ENCODE results near the gene VSIG4. TPM values are rescaled to one million over a fixed set of nuclear protein-coding genes. Genes with fewer than 3 reads are reported as not detected.
"Not testable (repeated sequence)": the region's sequence is repeated elsewhere in the genome, so short reads cannot be mapped to it uniquely, and the experiment has no call there.

The VSIG4 gene
- total and polyA plus RNA-seq, 2 of the 13 experiments (the other 11 are each of a cell fraction or from before 2014, with no cell fraction given): not detected

- TF ChIP-seq GPBP1L1 (CRISPR knock-in tag; IDR thresholded peaks at IDR 0.05) (no peak), NCOA2 (CRISPR knock-in tag; IDR thresholded peaks at IDR 0.05) (no peak)
Measured at GRCh38 chrX:66064261-66064660, 24.4 kb upstream of the VSIG4 start (continued).

- POLR2A ChIA-PET; H3K4me2 ChIP-seq (ENCODE audit: low read depth, low read length); H3K9ac ChIP-seq (ENCODE audit: insufficient read depth, low read depth, low read length); ATAC-seq; DNase-seq (ENCODE audit: low spot score); FAIRE-seq; CTCF ChIA-PET (ENCODE audit: low intra/inter-chr PET ratio, low total read pairs); H3K4me1 ChIP-seq (ENCODE audit: insufficient read depth, low read length); H3K79me2 ChIP-seq (ENCODE audit: insufficient read depth, low read length); in situ Hi-C loops (cut with HindIII; ENCODE audit: extremely low pct_ligation_motif_present, low pct_unique_long_range_greater_than_20kb); H3K4me3 ChIP-seq (replicated peaks in 1 of 3; ENCODE audit: insufficient read depth in 1 of 3, low read depth in 2 of 3, low read length in 3 of 3); intact Hi-C loops (cut with micrococcal nuclease; ENCODE audit: unreplicated experiment); H3K27me3 ChIP-seq (ENCODE audit: control insufficient read depth in 1 of 2, insufficient read depth in 2 of 2, low read length in 2 of 2); H2AFZ ChIP-seq (ENCODE audit: low read length); H3K27ac ChIP-seq (ENCODE audit: extremely low read length, insufficient read depth, low read length); H3K36me3 ChIP-seq (replicated peaks in 1 of 2; ENCODE audit: control insufficient read depth in 1 of 2, insufficient read depth in 2 of 2, low read length in 2 of 2); H3K9me3 ChIP-seq (ENCODE audit: low read length); BruUV-seq (replicated peaks); H4K20me1 ChIP-seq (ENCODE audit: insufficient read depth, low read length): not testable (repeated sequence)
- WGBS (ENCODE audit: low lambda C conversion rate): 37% methylated on average over 3 of the region's 5 CpGs
Measured at GRCh38 chrX:66057019-66057418, 17.1 kb upstream of the VSIG4 start.

- Histone ChIP-seq H3K9me3 (ENCODE audit: low read length) (no peaks in the 10 kb centered on the region), H2AFZ (ENCODE audit: low read length) (no peak overlapping the region), H3K4me3 (replicated peaks in 1 of 3; ENCODE audit: insufficient read depth in 1 of 3, low read depth in 2 of 3, low read length in 3 of 3) (no peak overlapping the region), H4K20me1 (ENCODE audit: insufficient read depth, low read length) (no peaks in the 10 kb centered on the region), H3K4me2 (ENCODE audit: low read depth, low read length) (no peak overlapping the region), H3K4me1 (ENCODE audit: insufficient read depth, low read length) (no peaks in the 10 kb centered on the region), H3K9ac (ENCODE audit: insufficient read depth, low read depth, low read length) (no peak overlapping the region), H3K79me2 (ENCODE audit: insufficient read depth, low read length) (no peaks in the 10 kb centered on the region), H3K27ac (ENCODE audit: extremely low read length, insufficient read depth, low read length) (no peak overlapping the region), H3K27me3 (ENCODE audit: control insufficient read depth in 1 of 2, insufficient read depth in 2 of 2, low read length in 2 of 2) (no peaks in the 10 kb centered on the region), H3K36me3 (replicated peaks in 1 of 2; ENCODE audit: control insufficient read depth in 1 of 2, insufficient read depth in 2 of 2, low read length in 2 of 2) (no peaks in the 10 kb centered on the region)
- intact Hi-C loops (cut with micrococcal nuclease; ENCODE audit: unreplicated experiment) (no loop called here), in situ Hi-C loops (cut with HindIII; ENCODE audit: extremely low pct_ligation_motif_present, low pct_unique_long_range_greater_than_20kb) (no loop called here)
- TF ChIP-seq RFX3 (CRISPR knock-in tag; IDR thresholded peaks at IDR 0.05): no peak
- TF ChIP-seq ZFP36 (IDR thresholded peaks at IDR 0.05; ENCODE audit: borderline replicate concordance, low read depth, low read length, partially characterized antibody): no peak
- no peak for TF ChIP-seq DNMT1 (CRISPR knock-in tag; IDR thresholded peaks at IDR 0.05)
- TF ChIP-seq ZNF3 (CRISPR knock-in tag; IDR thresholded peaks at IDR 0.05): no peak
- no peak for TF ChIP-seq KLF11 (CRISPR knock-in tag; IDR thresholded peaks at IDR 0.05)
- TF ChIP-seq SIN3B (IDR thresholded peaks at IDR 0.05; ENCODE audit: low read length): no peak
- TF ChIP-seq, protein P1, sequence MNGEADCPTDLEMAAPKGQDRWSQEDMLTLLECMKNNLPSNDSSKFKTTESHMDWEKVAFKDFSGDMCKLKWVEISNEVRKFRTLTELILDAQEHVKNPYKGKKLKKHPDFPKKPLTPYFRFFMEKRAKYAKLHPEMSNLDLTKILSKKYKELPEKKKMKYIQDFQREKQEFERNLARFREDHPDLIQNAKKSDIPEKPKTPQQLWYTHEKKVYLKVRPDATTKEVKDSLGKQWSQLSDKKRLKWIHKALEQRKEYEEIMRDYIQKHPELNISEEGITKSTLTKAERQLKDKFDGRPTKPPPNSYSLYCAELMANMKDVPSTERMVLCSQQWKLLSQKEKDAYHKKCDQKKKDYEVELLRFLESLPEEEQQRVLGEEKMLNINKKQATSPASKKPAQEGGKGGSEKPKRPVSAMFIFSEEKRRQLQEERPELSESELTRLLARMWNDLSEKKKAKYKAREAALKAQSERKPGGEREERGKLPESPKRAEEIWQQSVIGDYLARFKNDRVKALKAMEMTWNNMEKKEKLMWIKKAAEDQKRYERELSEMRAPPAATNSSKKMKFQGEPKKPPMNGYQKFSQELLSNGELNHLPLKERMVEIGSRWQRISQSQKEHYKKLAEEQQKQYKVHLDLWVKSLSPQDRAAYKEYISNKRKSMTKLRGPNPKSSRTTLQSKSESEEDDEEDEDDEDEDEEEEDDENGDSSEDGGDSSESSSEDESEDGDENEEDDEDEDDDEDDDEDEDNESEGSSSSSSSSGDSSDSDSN (CRISPR knock-in tag; IDR thresholded peaks at IDR 0.05): no peak
- no peak for TF ChIP-seq AGO2 (optimal IDR thresholded peaks at IDR 0.05; ENCODE audit: low read depth, low read length)
- TF ChIP-seq ZSCAN25 (CRISPR knock-in tag; IDR thresholded peaks at IDR 0.05): no peak
- ChIA-PET CTCF (ENCODE audit: low intra/inter-chr PET ratio, low total read pairs) (no interaction called here), POLR2A (no interaction called here)
- BruUV-seq (replicated peaks): no TSS peak
- DNase-seq (ENCODE audit: low spot score) (no peak), FAIRE-seq (no peak), ATAC-seq (no peak)
- no CpG with 5 or more reads among the region's 4 CpGs for WGBS (ENCODE audit: low lambda C conversion rate)
Measured at GRCh38 chrX:66054978-66055377, 15.1 kb upstream of the VSIG4 start.

Data from HepG2 (cell line).